Measurements from ENCODE around the gene BATF2. TPM values are rescaled to one million over a fixed set of nuclear protein-coding genes. Genes with fewer than 3 reads are reported as not detected.

Gene BATF2
- total and polyA plus RNA-seq, 2 donors (not counting 3 experiments of a cell fraction or from before 2014, with no cell fraction given), result 0.75 TPM

- peaks cover 0 to 4% of the 10 kb centered on the region in 2 experiments for H3K36me3 ChIP-seq (ENCODE audit: control insufficient read depth in 2 of 2, extremely low read depth in 1 of 2, insufficient read depth in 2 of 2, low read length in 2 of 2)
- POLR2A ChIA-PET, result no interaction called here
- no peaks in the 10 kb centered on the region for H3K79me2 ChIP-seq (ENCODE audit: control insufficient read depth, insufficient read depth, low read length)
- H3K9me1 ChIP-seq (replicated peaks; ENCODE audit: control insufficient read depth, extremely low read depth, insufficient read depth, low read length), result no peaks in the 10 kb centered on the region
- no peak overlapping the region for H3K9ac ChIP-seq (replicated peaks; ENCODE audit: extremely low read depth, insufficient read depth, low read length)
- no peaks in the 10 kb centered on the region for H3K27me3 ChIP-seq (ENCODE audit: control insufficient read depth in 2 of 2, insufficient read depth in 2 of 2, low read length in 2 of 2)
- no peak for DNase-seq (ENCODE audit: low read depth, low spot score)
- H3K4me3 ChIP-seq (replicated peaks in 1 of 3; ENCODE audit: insufficient read depth in 1 of 3, low read depth in 1 of 3, low read length in 3 of 3), result no peak overlapping the region
- no peaks in the 10 kb centered on the region for H3K9me3 ChIP-seq (replicated peaks; ENCODE audit: control insufficient read depth, insufficient read depth, low read length)
- no peak overlapping the region for H3K27ac ChIP-seq (ENCODE audit: insufficient read depth, low read depth, low read length)
- no peak overlapping the region for H3K4me2 ChIP-seq (ENCODE audit: insufficient read depth, low read length)
- BruUV-seq (replicated peaks), result no TSS peak
- CTCF ChIA-PET, result no interaction called here
- no peaks in the 10 kb centered on the region for H3K4me1 ChIP-seq (ENCODE audit: control insufficient read depth, extremely low read depth, insufficient read depth, low read length)
- H2AFZ ChIP-seq (ENCODE audit: low read depth, low read length), result no peak overlapping the region
- no peak for FAIRE-seq
- no peaks in the 10 kb centered on the region for H4K20me1 ChIP-seq (replicated peaks; ENCODE audit: control insufficient read depth, extremely low read depth, insufficient read depth, low read length)
- TF ChIP-seq POLR2A (IDR thresholded peaks at IDR 0.05; ENCODE audit: low read depth, low read length) (no peak), EZH2 (IDR thresholded peaks at IDR 0.05; ENCODE audit: borderline replicate concordance, low read depth, low read length, severe bottlenecking) (no peak), POLR2AphosphoS5 (IDR thresholded peaks at IDR 0.05; ENCODE audit: insufficient read depth, low read depth, low read length) (no peak), FOS (IDR thresholded peaks at IDR 0.05; ENCODE audit: borderline replicate concordance, insufficient read depth, low read length) (no peak), GATA2 (IDR thresholded peaks at IDR 0.05; ENCODE audit: insufficient read depth, insufficient read length, low read depth, low read length) (no peak), MYC (IDR thresholded peaks at IDR 0.05; ENCODE audit: low read depth, low read length) (no peak), JUN (IDR thresholded peaks at IDR 0.05; ENCODE audit: borderline replicate concordance, insufficient read depth, insufficient read length, low read depth) (no peak), CTCF (IDR thresholded peaks at IDR 0.05; ENCODE audit: extremely low read depth in 1 of 2, insufficient read depth in 1 of 2, low read depth in 1 of 2, low read length in 2 of 2) (no peak)
- TF ChIP-seq, protein P1, sequence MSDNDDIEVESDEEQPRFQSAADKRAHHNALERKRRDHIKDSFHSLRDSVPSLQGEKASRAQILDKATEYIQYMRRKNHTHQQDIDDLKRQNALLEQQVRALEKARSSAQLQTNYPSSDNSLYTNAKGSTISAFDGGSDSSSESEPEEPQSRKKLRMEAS (IDR thresholded peaks at IDR 0.05; ENCODE audit: insufficient read depth, insufficient read length), result no peak
- dilution Hi-C loops (cut with MboI; ENCODE audit: extremely low pct_ligation_motif_present, low sequenced_read_pairs) (no loop called here), intact Hi-C loops (cut with micrococcal nuclease) (no loop called here)
Observed at GRCh38 chr11:65021509-65021908, 24.7 kb upstream of the BATF2 start.
